Measurements from ENCODE around the gene GPR156.

The GPR156 gene

GRCh38 chr3:120284747-120285507 lies at the start of gene GPR156:
TSS of gene GPR156 (minus strand) at chr3:120285222. CDS start at chr3:120244098, 41,124 bp downstream.
- no peak for DNase-seq (ENCODE audit: low read depth)

DNA sequence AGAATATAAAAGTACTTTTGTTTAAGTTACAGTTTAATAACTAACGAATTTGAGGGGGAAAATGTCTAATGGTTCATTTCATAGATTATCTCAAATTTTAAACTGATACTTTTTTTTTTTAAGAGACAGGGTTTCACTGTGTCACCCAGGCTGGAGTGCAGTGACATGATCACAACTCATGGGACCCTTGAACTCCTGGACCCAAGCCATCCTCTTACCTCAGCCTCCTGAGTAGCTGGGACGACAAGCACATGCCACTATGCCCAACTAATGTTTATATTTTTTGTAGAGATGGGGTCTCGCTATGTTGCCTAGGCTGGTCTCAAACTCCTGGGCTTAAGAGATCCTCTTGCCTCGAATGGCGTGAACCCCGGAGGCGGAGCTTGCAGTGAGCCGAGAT lies 47.6 kb upstream of the GPR156 start:
- DNase-seq (ENCODE audit: low read depth) = no peak

DNA sequence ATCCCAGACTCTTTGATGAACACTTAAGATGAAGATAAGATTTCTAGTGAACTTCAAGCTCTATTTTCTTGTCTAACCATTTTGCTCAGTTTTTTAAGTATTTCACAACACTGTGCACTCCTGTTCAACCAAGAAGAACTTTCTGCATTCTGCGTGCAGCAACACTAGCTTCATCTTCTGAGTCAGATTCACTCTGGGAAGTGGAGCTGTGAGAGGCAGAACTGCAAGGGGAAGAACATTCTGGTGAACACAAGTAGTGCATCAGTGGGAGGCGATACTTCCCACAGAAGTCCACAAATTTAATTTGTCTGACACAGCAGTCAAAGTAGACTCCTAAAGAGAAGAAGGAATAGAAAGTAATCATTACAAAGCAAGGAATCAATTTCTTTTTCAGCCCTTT lies 46.1 kb upstream of the GPR156 start:
- DNase-seq (ENCODE audit: low read depth) = peak; percentile 85

DNA sequence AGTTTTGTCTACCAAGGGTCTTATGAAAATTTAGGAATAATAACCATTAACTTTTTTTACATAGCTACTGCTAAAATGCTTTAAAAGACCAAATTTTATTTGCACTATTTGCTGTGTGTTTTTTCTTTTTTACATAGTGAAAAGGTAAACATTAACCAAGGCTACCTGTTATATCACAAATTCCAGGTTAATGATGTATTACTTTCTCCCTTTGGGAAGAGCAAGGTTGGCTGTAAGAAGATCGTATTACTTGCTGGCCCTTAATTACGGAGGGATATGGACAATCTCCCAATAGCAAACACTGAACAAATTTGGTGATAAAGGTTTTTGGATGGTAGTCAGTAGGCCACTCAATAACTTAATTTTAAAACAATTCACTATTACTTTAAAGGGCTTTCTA lies 41.8 kb upstream of the GPR156 start:
- no peak for DNase-seq (ENCODE audit: low read depth)

DNA sequence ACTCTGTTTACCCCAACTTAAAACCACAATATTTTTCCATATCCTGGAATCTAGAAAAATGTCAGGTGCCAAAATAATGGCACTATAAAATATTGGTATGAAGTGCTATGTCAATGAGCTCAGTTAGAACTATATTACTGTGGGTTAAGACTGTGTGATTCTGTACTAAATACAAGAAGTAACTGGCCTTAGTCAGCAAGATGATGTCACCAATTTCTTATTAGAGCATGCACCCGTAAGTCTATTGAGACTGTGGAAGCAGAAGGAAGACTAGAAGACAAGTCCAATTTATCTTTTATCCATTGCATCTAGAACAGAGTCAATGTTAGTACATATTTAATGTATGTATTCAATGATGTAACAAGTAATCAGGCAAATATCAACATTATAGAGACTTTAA lies 39.2 kb upstream of the GPR156 start:
- peak; percentile 13 for DNase-seq (ENCODE audit: low read depth)

- DNase-seq (ENCODE audit: low read depth) = peak; percentile 12
Measured at GRCh38 chr3:120323761-120324160, 38.7 kb upstream of the GPR156 start.

- no peak for DNase-seq (ENCODE audit: low read depth)
Measured at GRCh38 chr3:120311863-120312794, 27.1 kb upstream of the GPR156 start.

- no peak for DNase-seq (ENCODE audit: low read depth)
Measured at GRCh38 chr3:120306519-120307455, 21.8 kb upstream of the GPR156 start.

DNA sequence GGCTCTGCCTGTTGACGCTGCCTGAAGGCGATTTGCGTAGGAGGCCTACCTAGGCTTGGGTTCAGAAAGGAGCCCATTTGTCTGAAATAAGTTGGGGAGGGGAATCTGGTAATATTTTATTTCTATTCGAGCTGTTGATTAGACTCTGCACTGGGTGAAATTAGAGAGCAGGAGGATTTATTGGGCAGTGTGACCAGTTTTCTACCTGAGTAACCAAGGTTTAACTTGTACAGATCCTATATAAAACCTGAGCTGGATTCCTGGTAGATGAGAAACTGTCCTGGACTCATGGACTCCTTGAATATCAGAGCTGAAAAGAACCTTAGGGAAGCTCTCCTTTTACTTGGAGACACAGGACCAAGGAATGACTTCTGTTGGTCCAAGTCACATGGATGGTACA lies 19.6 kb upstream of the GPR156 start:
- no peak for DNase-seq (ENCODE audit: low read depth)

DNA sequence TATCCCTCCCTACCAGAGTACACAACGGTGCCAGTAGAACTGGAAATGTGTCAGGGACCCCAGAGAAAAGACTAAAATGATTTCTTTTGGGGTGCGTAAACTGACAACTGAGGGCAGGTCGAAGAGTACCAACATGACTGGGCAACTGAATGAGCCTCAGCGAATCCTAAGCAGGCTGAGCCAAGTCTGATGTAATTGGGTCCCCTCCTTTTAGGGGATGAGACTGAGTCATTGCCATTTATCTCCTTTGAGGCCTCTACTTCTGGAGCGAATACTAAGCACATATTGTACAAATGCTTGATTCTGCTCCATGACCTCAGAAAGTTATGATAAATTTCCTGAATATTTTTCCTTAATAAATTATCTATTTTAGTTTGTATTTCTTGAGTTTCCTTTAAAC lies 17.3 kb upstream of the GPR156 start:
- peak; percentile 72 for DNase-seq (ENCODE audit: low read depth)

DNA sequence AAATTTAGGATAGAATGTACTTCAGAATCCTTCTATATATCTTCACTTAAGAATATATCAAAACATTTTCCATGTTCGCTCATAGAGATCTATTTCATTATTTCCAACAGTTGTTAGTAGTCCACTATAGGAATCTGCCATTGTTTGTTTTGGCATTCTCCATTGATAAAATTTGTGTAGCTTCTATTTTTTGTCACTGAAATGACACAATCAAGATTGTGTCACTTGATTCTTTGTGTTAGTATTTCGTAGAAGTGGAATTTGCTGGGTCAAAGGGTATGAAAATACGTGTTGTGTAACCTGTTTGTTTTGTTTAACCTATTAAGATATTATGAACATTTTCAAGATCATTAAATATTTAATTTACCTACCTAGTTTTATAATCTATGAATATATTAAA lies 15.9 kb upstream of the GPR156 start:
- no peak for DNase-seq (ENCODE audit: low read depth)

- DNase-seq (ENCODE audit: low read depth) = no peak
Measured at GRCh38 chr3:120299403-120299802, 14.4 kb upstream of the GPR156 start.

GRCh38 chr3:120298996-120299395 lies 14.0 kb upstream of the GPR156 start:
- no peak for DNase-seq (ENCODE audit: low read depth)

- peak; percentile 81 for DNase-seq (ENCODE audit: low read depth)
Measured at GRCh38 chr3:120291552-120291951, 6.5 kb upstream of the GPR156 start.

DNA sequence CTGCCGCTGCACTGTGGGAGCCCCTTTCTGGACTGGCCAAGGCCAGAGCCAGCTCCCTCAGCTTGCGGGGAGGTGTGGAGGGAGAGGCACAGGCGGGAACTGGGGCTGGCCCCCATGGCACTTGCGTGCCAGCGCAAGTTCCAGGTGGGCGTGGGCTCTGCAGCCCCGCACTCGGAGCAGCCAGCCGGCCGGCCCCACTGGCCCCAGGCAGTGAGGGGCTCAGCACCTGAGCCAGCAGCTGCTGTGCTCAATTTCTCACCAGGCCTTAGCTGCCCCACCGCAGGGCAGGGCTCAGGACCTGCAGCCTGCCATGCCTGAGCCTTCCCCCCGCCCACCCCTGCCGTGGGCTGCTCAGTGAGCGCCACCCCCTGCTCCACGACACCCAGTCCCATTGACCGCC lies 4.6 kb upstream of the GPR156 start:
- DNase-seq (ENCODE audit: low read depth) = no peak

DNA sequence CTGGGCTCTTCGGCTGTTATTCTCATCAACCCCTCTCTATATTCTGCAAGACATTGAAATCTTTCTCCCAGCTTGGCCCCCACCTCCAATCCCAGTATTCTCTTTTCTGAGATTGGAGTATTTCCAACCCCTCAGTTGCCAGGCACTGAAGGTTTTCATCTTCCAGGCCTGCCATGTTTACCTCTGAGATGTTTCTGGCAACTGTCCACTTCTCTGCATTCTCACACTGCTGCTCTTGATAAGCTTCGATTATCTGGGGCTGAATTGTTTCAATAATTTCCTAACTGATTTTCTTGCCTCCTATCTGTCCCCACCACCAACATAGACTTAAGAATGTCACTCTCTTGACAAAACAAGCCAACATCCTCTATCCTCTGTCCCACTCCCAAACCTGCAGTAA lies 1.4 kb upstream of the GPR156 start:
- DNase-seq (ENCODE audit: low read depth) = no peak

DNA sequence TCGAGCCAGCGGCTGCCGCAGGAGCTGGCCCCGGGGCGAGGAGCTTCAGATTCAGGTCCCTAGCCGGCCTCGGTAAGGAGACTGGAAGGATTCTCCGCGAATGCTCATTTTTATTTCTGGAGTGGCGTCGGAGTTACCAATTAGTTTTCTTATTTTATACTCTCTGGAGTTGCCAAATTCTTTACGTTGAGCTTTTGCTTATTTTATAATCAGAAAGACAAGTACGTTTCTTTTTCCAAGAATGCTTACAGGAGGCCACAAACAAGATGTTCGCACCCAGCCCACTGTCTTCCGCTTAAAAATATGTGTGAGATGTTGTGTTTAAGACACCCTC lies 453 bp upstream of the GPR156 start:
- DNase-seq (ENCODE audit: low read depth) = no peak

DNA sequence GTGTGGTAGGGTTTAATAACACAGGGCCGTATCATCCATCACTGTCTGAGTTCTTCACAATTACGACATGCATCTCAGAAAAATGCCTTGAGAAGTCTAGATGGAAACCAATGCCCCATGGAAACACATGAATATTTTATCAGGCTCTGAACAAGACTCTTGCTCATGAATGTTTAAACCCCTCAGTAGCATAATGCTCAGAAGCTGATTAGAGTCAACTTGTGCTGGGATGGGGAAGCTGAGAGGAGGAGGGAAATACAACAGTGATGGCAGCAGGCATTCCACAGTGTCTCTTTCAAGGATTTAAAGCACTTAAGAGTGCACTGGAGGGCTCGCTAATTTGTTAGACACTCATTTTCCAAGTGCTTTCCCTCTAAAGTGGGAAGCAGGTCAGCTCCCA lies 3.8 kb downstream of the GPR156 start:
- peak; percentile 9 for DNase-seq (ENCODE audit: low read depth)

DNA sequence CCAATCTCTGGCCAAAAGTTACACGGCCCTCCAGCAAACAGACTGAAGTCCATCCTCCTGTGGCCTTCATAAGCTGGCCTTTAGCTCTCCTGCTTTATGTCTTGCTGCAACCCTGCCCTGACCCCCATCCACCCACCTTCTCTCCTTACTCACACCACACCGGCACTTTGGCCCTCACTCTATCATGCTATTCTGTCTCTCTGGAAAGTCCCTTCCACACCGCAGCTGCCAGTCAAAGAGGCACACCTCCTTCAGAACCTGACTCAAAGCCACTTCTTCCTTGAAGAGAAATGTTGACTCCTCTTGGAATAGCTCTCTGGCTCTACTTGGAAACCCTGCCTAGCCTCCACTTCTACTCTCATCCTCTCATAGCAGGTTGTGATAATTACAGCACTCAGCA lies 4.5 kb downstream of the GPR156 start:
- no peak for DNase-seq (ENCODE audit: low read depth)

DNA sequence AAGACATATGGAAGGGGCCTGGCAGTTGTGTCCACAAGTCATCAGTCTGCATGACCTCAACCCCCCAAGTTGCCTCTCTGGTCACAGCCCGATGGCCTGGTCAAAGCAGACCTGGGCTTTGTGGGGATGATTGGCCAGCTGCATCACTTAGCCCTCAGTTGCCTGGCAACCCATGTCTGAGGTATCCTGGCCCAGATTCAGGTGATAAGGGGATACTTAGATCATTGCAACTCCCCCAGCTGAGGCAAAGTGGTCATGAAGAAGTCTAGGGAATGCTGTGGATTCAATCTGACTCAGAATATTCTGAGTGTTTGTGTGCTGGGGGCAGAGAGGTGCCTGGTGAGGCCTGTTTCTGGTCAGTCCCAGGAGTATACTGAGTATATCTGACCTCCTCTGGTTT lies 5.0 kb downstream of the GPR156 start:
- peak; percentile 41 for DNase-seq (ENCODE audit: low read depth)

GRCh38 chr3:120276767-120277166 lies 8.3 kb downstream of the GPR156 start:
- no peak for DNase-seq (ENCODE audit: low read depth)

DNA sequence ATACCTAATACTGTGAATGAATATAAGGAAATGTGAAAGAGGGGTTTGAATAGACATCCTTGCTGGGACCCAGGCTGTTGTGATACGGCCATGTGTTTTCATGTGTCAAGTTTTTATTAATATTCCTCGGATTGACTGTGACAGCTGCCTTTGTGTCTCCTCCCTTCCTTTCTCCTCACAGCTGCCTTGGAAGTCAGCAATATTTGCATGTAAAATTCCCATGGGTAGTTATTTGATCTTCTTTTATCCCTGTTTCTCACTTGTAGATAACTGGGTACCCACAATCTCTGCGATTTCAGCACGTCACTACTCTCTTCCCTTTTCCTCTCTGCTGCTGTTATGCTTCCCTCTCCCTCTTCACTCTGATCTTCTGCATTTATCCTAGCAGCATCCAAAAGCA lies 9.4 kb downstream of the GPR156 start:
- DNase-seq (ENCODE audit: low read depth) = no peak

Data from amniotic epithelial cell (primary cell).